GM12878 (cell line): ENCODE data around the gene TAS1R2. TPM values are rescaled to one million over a fixed set of nuclear protein-coding genes. Genes with fewer than 3 reads are reported as not detected.

ENCODE experiments used
- ATAC-seq: fragments of 200-7000 bp; cut with Tn5 transposase; 3 replicates; pipeline ENCODE4 v1.9.1; 2020; ENCODE audit warnings: mild to moderate bottlenecking, moderate library complexity
- BruUV-seq: library from RNA; stranded (reverse); fragments of 400-500 nt; replicated peaks from 2 replicates; lab custom pipeline; 2021; lab: Mats Ljungman, UMichigan
- CTCF ChIA-PET: fragments of 300-600 bp; sonication (Branson Sonifier 250); formaldehyde crosslinking; extraction: SDS; loops from one replicate; lab custom pipeline; 2021; ENCODE audit warnings: inconsistent platforms; lab: Yijun Ruan, JAX
- POLR2A ChIA-PET: fragments of 350-600 bp; formaldehyde crosslinking; extraction: SDS; loops from one replicate; lab custom pipeline; 2021; ENCODE audit warnings: inconsistent platforms; lab: Charles Lee
- RAD21 ChIA-PET: fragments of 300-600 bp; sonication (Branson Sonifier 250); formaldehyde crosslinking; loops from one replicate; lab custom pipeline; 2023; ENCODE audit warnings: antibody characterized with exemption; ENCODE audit not compliant: unreplicated experiment; lab: Charles Lee
- SMC1A ChIA-PET: fragments of 300-600 bp; sonication (Branson Sonifier 250); formaldehyde crosslinking; loops from one replicate; lab custom pipeline; 2023; ENCODE audit not compliant: unreplicated experiment, uncharacterized antibody; lab: Charles Lee
- DNase-seq: peaks from one replicate; pipeline ENCODE4 v3.0.0-alpha.2; 2011; ENCODE audit warnings: low read depth, low spot score
- FAIRE-seq: peaks from 3 replicates; lab custom pipeline; 2011; peaks lifted over from hg19 to GRCh38; lab: Jason Lieb, UNC
- H2AFZ ChIP-seq: 2 replicates; pipeline ENCODE4 v1.6.0; 2011; ENCODE audit warnings: low read depth, low read length, control low read depth; ENCODE audit not compliant: control insufficient read depth
- H3K27ac ChIP-seq: 2 replicates; pipeline ENCODE4 v1.5.1; 2011; ENCODE audit warnings: control low read depth; ENCODE audit not compliant: control insufficient read depth, insufficient read depth
- H3K27me3 ChIP-seq, 2 experiments: replicated peaks in 1 of 2; 2 replicates each; pipeline versions ENCODE4 v1.6.0 to v1.6.1; 2011; ENCODE audit warnings: low read length in 1 of 2; ENCODE audit not compliant: control insufficient read depth in 2 of 2, insufficient read depth in 2 of 2
- H3K36me3 ChIP-seq, 2 experiments: 2 replicates each; pipeline ENCODE4 v1.5.1; 2011; ENCODE audit warnings: low read length in 1 of 2; ENCODE audit not compliant: control insufficient read depth in 2 of 2, insufficient read depth in 2 of 2
- H3K4me1 ChIP-seq: 2 replicates; pipeline ENCODE4 v1.6.1; 2011; ENCODE audit warnings: mild to moderate bottlenecking, low read length, moderate library complexity, mixed read lengths; ENCODE audit not compliant: control insufficient read depth, insufficient read depth
- H3K4me2 ChIP-seq: 2 replicates; pipeline ENCODE4 v1.6.0; 2011; ENCODE audit warnings: control low read depth; ENCODE audit not compliant: control insufficient read depth, insufficient read depth
- H3K4me3 ChIP-seq: fragments of 200-600 bp; sonication (generic); 2 replicates; pipeline ENCODE4 v1.5.1; 2016
- H3K79me2 ChIP-seq: 2 replicates; pipeline ENCODE4 v1.6.0; 2011; ENCODE audit warnings: low read length; ENCODE audit not compliant: control insufficient read depth, insufficient read depth
- H3K9ac ChIP-seq: 2 replicates; pipeline ENCODE4 v1.8.0; 2011; ENCODE audit warnings: low read length, control low read depth, mixed read lengths; ENCODE audit not compliant: control insufficient read depth, insufficient read depth
- H3K9me3 ChIP-seq: replicated peaks from 3 replicates; pipeline ENCODE4 v1.5.1; 2011; ENCODE audit warnings: mild to moderate bottlenecking, low read length; ENCODE audit not compliant: control insufficient read depth, insufficient read depth
- H4K20me1 ChIP-seq: 2 replicates; pipeline ENCODE4 v1.6.0; 2011; ENCODE audit not compliant: control insufficient read depth, insufficient read depth
- FOXM1 ChIP-seq: IDR thresholded peaks from 2 replicates; pipeline ENCODE4 v1.6.1; 2012; ENCODE audit warnings: low read depth, mild to moderate bottlenecking, inconsistent platforms, low read length, moderate library complexity
- GABPA ChIP-seq: IDR thresholded peaks from 2 replicates; pipeline ENCODE4 v1.6.1; 2014; ENCODE audit warnings: antibody characterized with exemption, low read depth, mild to moderate bottlenecking, inconsistent platforms
- HDGF ChIP-seq: fragments of 450-650 bp; IDR thresholded peaks from 2 replicates; pipeline ENCODE4 v1.6.1; 2016; ENCODE audit warnings: antibody characterized with exemption
- HSF1 ChIP-seq: fragments of 150-350 bp; IDR thresholded peaks from 2 replicates; pipeline ENCODE4 v1.6.1; 2014; ENCODE audit warnings: mild to moderate bottlenecking, low read depth, low read length
- KAT2A ChIP-seq: conservative IDR thresholded peaks from 2 replicates; pipeline ENCODE4 v1.6.1; 2011; ENCODE audit warnings: low read depth, low read length; ENCODE audit not compliant: control insufficient read depth
- MYB ChIP-seq: fragments of 150-350 bp; IDR thresholded peaks from 2 replicates; pipeline ENCODE4 v1.6.1; 2014; ENCODE audit warnings: mild to moderate bottlenecking, low read depth, low read length, borderline replicate concordance
- NR2C1 ChIP-seq: fragments of 450-650 bp; IDR thresholded peaks from 2 replicates; pipeline ENCODE4 v1.6.1; 2017; ENCODE audit warnings: antibody characterized with exemption, mild to moderate bottlenecking, moderate library complexity
- PAX8 ChIP-seq: fragments of 450-650 bp; IDR thresholded peaks from 2 replicates; pipeline ENCODE4 v1.6.1; 2017; ENCODE audit warnings: mild to moderate bottlenecking, moderate library complexity
- RELA ChIP-seq: fragments of 450-650 bp; IDR thresholded peaks from 2 replicates; pipeline ENCODE4 v1.8.0; 2014; ENCODE audit warnings: borderline replicate concordance; ENCODE audit not compliant: partially characterized antibody
- RELB ChIP-seq: fragments of 450-650 bp; IDR thresholded peaks from 2 replicates; pipeline ENCODE4 v1.6.1; 2017; ENCODE audit warnings: low read depth, mild to moderate bottlenecking, moderate library complexity
- SIX5 ChIP-seq: IDR thresholded peaks from 2 replicates; pipeline ENCODE4 v1.6.1; 2011; ENCODE audit warnings: mild to moderate bottlenecking, low read depth, low read length, moderate library complexity; ENCODE audit not compliant: severe bottlenecking
- TBL1XR1 ChIP-seq: IDR thresholded peaks from 2 replicates; pipeline ENCODE4 v1.6.1; 2012; ENCODE audit warnings: low read depth, low read length, improper control_type of control experiment
- TCF7 ChIP-seq: IDR thresholded peaks from 2 replicates; pipeline ENCODE4 v1.6.1; 2014; ENCODE audit warnings: antibody characterized with exemption, borderline replicate concordance
- USF2 ChIP-seq: IDR thresholded peaks from 2 replicates; pipeline ENCODE4 v1.6.1; 2011; ENCODE audit warnings: low read depth, low read length, improper control_type of control experiment, borderline replicate concordance
- ZNF384 ChIP-seq: IDR thresholded peaks from 2 replicates; pipeline ENCODE4 v1.6.1; 2012; ENCODE audit warnings: low read depth, mild to moderate bottlenecking, low read length, improper control_type of control experiment, borderline replicate concordance
- ZNF687 ChIP-seq: fragments of 450-650 bp; IDR thresholded peaks from 2 replicates; pipeline ENCODE4 v1.6.1; 2017; ENCODE audit warnings: mild to moderate bottlenecking, moderate library complexity
- WGBS: methylation state at CpG from one replicate; pipeline ENCODE4 v1.1.6; 2016; ENCODE audit warnings: low lambda C conversion rate; ENCODE audit not compliant: insufficient replicate concordance, insufficient coverage; ENCODE audit errors: missing lambda C conversion rate; 5-methylcytosine and 5-hydroxymethylcytosine counted together
- in situ Hi-C: fragments of 300-500 bp; cut with MboI; formaldehyde crosslinking; loops from 9 replicates; pipeline ENCODE4 v1.14.3; 2018; ENCODE audit warnings: mixed read lengths
- intact Hi-C: fragments of 100-400 bp; cut with micrococcal nuclease; formaldehyde crosslinking; loops from one replicate; pipeline ENCODE4 v1.14.2; 2022; ENCODE audit not compliant: unreplicated experiment
- polyA plus RNA-seq, 11 experiments: library from polyadenylated mRNA; depleted of rRNA in 4 of 11; unstranded in 6 of 11; stranded (reverse) in 5 of 11; fragments of >200 nt; fragmentation: Nextera tagmentation in 4 of 11; fragmentation: Illumina TruSeq in 1 of 11; extraction: Ambion mirVana in 4 of 11; extraction: Trizol in 1 of 11; gene quantifications; 1 replicate in 1 of 11; 2 replicates in 10 of 11; pipeline versions ENCODE4 v1.2.1 to v1.2.3, GENCODE V29; 2011 to 2016; ENCODE audit warnings: inconsistent platforms in 2 of 11, missing spikeins in 2 of 11, low read depth in 1 of 11
- total RNA-seq, 4 experiments: library from RNA; depleted of rRNA in 3 of 4; stranded (reverse); fragments of >200 nt in 3 of 4; fragmentation: Illumina TruSeq in 1 of 4; extraction: Trizol in 1 of 4; gene quantifications; 2 replicates each; pipeline versions ENCODE4 v1.2.1 to v1.2.3, GENCODE V29; 2013 to 2021

Gene TAS1R2
- total and polyA plus RNA-seq, 10 of the 15 experiments (the other 5 are each of a cell fraction or from before 2014, with no cell fraction given) = not detected

- Histone ChIP-seq H3K9ac (no peak overlapping the region), H3K27me3 (no peaks in the 10 kb centered on the region), H3K4me1 (no peaks in the 10 kb centered on the region), H2AFZ (no peak overlapping the region), H3K27ac (no peak overlapping the region), H3K9me3 (no peaks in the 10 kb centered on the region), H3K4me2 (no peak overlapping the region), H3K36me3 (peaks cover 0 to 2% of the 10 kb centered on the region in 2 experiments; a peak in 1 of 4 replicates), H3K4me3 (no peak overlapping the region), H3K79me2 (no peaks in the 10 kb centered on the region), H4K20me1 (no peaks in the 10 kb centered on the region; the same call in 1 of the 2 replicates)
- ATAC-seq = no peak
- FAIRE-seq = no peak
- no TSS peak for BruUV-seq
- ChIA-PET SMC1A (no interaction called here), POLR2A (no interaction called here), RAD21 (no interaction called here), CTCF (interaction anchor here (0.7 kb wide), 1 partner anchor 193 kb away, joined by 3 read pairs; no protein-coding TSS in a partner anchor)
- in situ Hi-C loops (no loop called here), intact Hi-C loops (loop anchor here (5.0 kb wide), 1 partner anchor 281 kb away; no protein-coding TSS in a partner anchor)
- no peak for DNase-seq
- WGBS = 72% methylated on average over 12 of the region's 12 CpGs
- TF ChIP-seq PAX8 = no peak
- TF ChIP-seq FOXM1 = no peak
- TF ChIP-seq ZNF384 = no peak
- no peak for TF ChIP-seq MYB
- TF ChIP-seq RELB = no peak
- TF ChIP-seq USF2 = no peak
- no peak for TF ChIP-seq RELA
- no peak for TF ChIP-seq HDGF
- no peak for TF ChIP-seq KAT2A
- TF ChIP-seq ZNF687 = no peak
- TF ChIP-seq SIX5 = no peak
- TF ChIP-seq HSF1 = no peak
- TF ChIP-seq NR2C1 = no peak
- no peak for TF ChIP-seq TCF7
- no peak for TF ChIP-seq TBL1XR1
- no peak for TF ChIP-seq GABPA
Measured at GRCh38 chr1:18878538-18879214, 19.2 kb upstream of the TAS1R2 start.
